Body of pancreas (tissue), 4 donors: Measurements from ENCODE around the gene HABP2. TPM values are rescaled to one million over a fixed set of nuclear protein-coding genes. Genes with fewer than 3 reads are reported as not detected.

Experiments
- ATAC-seq: fragments of 150-250 bp; one replicate; pipeline ENCODE4 v1.9.1; 2016
- DNase-seq, 4 donors: peaks; one replicate each; pipeline ENCODE4 v3.0.0-alpha.2; 2019
- H3K27ac ChIP-seq, 4 donors: fragments of 200-600 bp; sonication (generic); 1 replicate in 3 of 4; 2 replicates in 1 of 4; pipeline versions ENCODE4 v1.5.1 to v1.6.1; 2016 to 2019; ENCODE audit warnings: mild to moderate bottlenecking in 1 of 4, mixed read lengths in 1 of 4, moderate library complexity in 1 of 4
- H3K27me3 ChIP-seq, 2 donors: fragments of 200-600 bp; sonication (generic); one replicate each; pipeline ENCODE4 v1.6.0; 2016; ENCODE audit warnings: mild to moderate bottlenecking in 1 of 2
- H3K36me3 ChIP-seq, 2 donors: fragments of 200-600 bp; sonication (generic); replicated peaks in 1 of 2; 2 replicates each; pipeline ENCODE4 v1.5.1; 2016; ENCODE audit warnings: low read depth in 2 of 2; ENCODE audit not compliant: insufficient read depth in 1 of 2
- H3K4me1 ChIP-seq: fragments of 200-600 bp; sonication (generic); one replicate; pipeline ENCODE4 v1.6.0; 2016
- H3K4me3 ChIP-seq, 2 donors: fragments of 200-600 bp; sonication (generic); 1 replicate in 1 of 2; 2 replicates in 1 of 2; pipeline ENCODE4 v1.5.1; 2016 to 2019
- H3K9me3 ChIP-seq, 3 donors: fragments of 200-600 bp; sonication (generic); 1 replicate in 2 of 3; 2 replicates in 1 of 3; pipeline ENCODE4 v1.5.1; 2016
- POLR2A ChIP-seq, 3 donors: fragments of 450-650 bp; IDR thresholded peaks; one replicate each; pipeline ENCODE4 v1.6.1; 2016; ENCODE audit warnings: antibody characterized with exemption in 3 of 3, mild to moderate bottlenecking in 2 of 3
- WGBS, 2 donors: methylation state at CpG; one replicate each; pipeline ENCODE4 v1.1.5; 2017; 5-methylcytosine and 5-hydroxymethylcytosine counted together
- intact Hi-C: fragments of 100-400 bp; cut with DNase I; formaldehyde crosslinking; loops from one replicate; pipeline ENCODE4 v1.15.1; 2023
- total RNA-seq, 2 donors: library from RNA; depleted of rRNA; stranded (reverse); fragments of >200 nt; gene quantifications; one replicate each; pipeline ENCODE4 v1.1.0, GENCODE V29; 2016
- TF ChIP-seq, protein P1 (sequence below), 7 experiments: fragments of 450-650 bp in 4 of 7; fragments of 200-600 bp in 3 of 7; sonication (generic) in 3 of 7; IDR thresholded peaks; one replicate each; pipeline ENCODE4 v1.5.1; 2016 to 2019; ENCODE audit warnings: antibody characterized with exemption in 7 of 7

HABP2 gene
- total RNA-seq, 2 donors from 2014 or later: 9.2 to 10.6 TPM

DNA sequence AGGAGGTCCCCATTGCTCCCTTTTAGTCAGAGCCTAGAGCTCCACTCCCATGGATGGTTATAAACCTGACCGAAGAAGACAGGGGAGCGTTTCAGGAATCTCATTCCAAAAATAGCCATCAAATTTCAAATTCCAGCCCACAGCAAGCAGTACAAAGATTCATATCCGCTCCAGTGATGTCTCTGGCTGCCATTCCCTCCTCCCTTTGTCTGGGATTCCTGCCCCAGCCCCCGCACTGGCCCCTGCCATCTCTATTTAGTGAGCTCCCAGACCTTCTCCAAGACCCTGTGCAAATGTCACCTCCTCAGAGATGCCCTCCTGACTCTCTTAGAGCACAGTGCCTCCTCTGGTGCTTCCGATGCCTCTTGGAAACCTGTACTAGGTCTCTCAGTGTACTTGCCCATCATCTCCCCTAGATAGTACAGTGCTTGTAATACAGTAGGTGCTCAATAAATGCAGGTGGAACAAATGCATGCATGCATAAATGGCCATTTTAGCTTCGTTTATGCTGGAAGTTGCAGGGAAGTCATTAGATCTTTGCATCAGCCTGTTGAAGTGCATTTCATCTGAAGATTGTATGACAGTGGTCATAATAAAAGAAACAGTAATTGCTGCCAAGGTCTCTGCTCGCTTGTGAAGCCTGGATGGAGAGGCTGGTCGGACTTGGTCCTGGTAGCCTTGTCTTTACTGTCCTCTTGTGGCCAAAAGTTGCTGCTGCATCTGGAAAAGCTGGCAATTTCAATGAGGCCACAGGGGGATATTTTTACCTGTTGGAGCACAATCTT is 32.0 kb upstream of the HABP2 start:
- H3K4me3 ChIP-seq: no peak overlapping the region
- no peaks in the 10 kb centered on the region for H3K4me1 ChIP-seq
- no peaks in the 10 kb centered on the region for H3K36me3 ChIP-seq
- no peak overlapping the region for H3K27ac ChIP-seq
- intact Hi-C loops: no loop called here
- DNase-seq (peak; percentile 79 to 88 (median 84)), ATAC-seq (peak; percentile 88)
- 44 to 46% methylated on average over 8 of the region's 8 CpGs for WGBS, 2 donors
- no peaks in the 10 kb centered on the region for H3K9me3 ChIP-seq
- TF ChIP-seq, protein P1, sequence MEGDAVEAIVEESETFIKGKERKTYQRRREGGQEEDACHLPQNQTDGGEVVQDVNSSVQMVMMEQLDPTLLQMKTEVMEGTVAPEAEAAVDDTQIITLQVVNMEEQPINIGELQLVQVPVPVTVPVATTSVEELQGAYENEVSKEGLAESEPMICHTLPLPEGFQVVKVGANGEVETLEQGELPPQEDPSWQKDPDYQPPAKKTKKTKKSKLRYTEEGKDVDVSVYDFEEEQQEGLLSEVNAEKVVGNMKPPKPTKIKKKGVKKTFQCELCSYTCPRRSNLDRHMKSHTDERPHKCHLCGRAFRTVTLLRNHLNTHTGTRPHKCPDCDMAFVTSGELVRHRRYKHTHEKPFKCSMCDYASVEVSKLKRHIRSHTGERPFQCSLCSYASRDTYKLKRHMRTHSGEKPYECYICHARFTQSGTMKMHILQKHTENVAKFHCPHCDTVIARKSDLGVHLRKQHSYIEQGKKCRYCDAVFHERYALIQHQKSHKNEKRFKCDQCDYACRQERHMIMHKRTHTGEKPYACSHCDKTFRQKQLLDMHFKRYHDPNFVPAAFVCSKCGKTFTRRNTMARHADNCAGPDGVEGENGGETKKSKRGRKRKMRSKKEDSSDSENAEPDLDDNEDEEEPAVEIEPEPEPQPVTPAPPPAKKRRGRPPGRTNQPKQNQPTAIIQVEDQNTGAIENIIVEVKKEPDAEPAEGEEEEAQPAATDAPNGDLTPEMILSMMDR (IDR thresholded peaks at IDR 0.05): peak; percentile 97 to 99 (median 98)
- TF ChIP-seq POLR2A (IDR thresholded peaks at IDR 0.05): no peak
- no peaks in the 10 kb centered on the region for H3K27me3 ChIP-seq

DNA sequence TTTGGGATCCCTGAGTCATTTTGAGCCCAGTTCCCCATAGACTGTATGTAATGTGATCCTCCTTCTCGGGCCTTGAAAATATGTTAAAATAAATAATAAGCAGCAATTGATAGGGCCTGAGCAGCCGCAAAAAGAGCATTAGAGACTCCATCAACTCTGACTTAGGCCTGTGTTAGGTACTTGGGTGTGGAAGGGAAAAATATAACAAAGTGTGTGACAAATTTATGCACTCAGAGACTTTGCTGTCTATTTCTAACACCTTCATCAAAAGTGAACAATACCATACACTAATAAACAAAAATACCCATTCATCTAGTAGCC is 31.4 kb upstream of the HABP2 start:
- no peak for DNase-seq
- H3K36me3 ChIP-seq: no peaks in the 10 kb centered on the region
- no peaks in the 10 kb centered on the region for H3K4me1 ChIP-seq
- no peak for ATAC-seq
- no peaks in the 10 kb centered on the region for H3K27me3 ChIP-seq
- intact Hi-C loops: no loop called here
- 46 to 57% methylated on average over 2 of the region's 2 CpGs for WGBS, 2 donors
- no peak overlapping the region for H3K27ac ChIP-seq
- H3K9me3 ChIP-seq: no peaks in the 10 kb centered on the region
- TF ChIP-seq, protein P1 (IDR thresholded peaks at IDR 0.05): no peak
- no peak for TF ChIP-seq POLR2A (IDR thresholded peaks at IDR 0.05)
- no peak overlapping the region for H3K4me3 ChIP-seq

DNA sequence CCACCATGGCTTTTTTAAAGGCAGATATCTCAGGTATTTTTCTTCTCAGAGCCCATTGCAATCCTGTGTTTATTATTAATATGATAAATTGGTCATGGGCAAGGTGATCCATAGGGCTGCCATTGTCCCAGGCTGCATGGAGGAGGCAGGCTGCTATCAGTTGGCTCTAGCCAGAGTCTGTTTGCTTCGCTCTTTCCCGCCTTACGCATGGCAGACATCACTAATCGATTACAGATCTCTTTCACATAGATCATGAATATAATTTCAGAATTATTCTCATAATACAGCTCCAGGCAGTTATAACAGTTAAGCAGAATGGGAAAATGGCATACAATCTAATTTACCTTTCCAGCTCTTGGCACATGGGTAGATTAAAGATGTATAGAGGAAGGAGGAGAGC is 30.4 kb upstream of the HABP2 start:
- H3K4me3 ChIP-seq: no peak overlapping the region
- 55 to 68% methylated on average over 4 of the region's 4 CpGs for WGBS, 2 donors
- ATAC-seq: no peak
- H3K27me3 ChIP-seq: no peaks in the 10 kb centered on the region
- intact Hi-C loops: no loop called here
- TF ChIP-seq, protein P1 (IDR thresholded peaks at IDR 0.05): no peak
- no peak for TF ChIP-seq POLR2A (IDR thresholded peaks at IDR 0.05)
- H3K36me3 ChIP-seq: no peaks in the 10 kb centered on the region
- no peak for DNase-seq
- no peaks in the 10 kb centered on the region for H3K9me3 ChIP-seq
- H3K27ac ChIP-seq: no peak overlapping the region
- no peaks in the 10 kb centered on the region for H3K4me1 ChIP-seq

DNA sequence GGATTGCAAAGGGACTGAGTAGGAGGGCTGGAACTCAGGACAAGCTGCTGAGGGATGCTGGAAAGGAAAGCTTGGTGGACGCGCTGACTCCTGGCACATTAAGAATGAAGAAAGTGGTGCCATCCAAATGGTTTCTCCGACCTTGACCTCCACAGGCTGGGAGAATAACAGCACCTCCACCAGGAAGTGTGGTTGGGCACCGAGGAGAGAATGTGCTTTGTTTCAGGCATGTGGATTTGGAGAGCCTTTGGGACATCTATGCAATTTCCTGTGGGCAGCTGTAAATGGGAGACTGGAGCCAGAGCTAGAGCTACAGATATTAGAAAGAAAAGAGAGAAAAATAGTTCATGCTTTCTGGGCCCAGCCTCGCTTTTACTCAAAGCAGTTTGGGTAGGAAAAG is 29.8 kb upstream of the HABP2 start:
- Histone ChIP-seq H3K9me3 (no peaks in the 10 kb centered on the region), H3K27me3 (no peaks in the 10 kb centered on the region), H3K4me3 (no peak overlapping the region), H3K4me1 (no peaks in the 10 kb centered on the region), H3K27ac (no peak overlapping the region), H3K36me3 (no peaks in the 10 kb centered on the region)
- TF ChIP-seq, protein P1 (IDR thresholded peaks at IDR 0.05): no peak
- no peak for TF ChIP-seq POLR2A (IDR thresholded peaks at IDR 0.05)
- intact Hi-C loops: no loop called here
- WGBS, 2 donors: 65 to 74% methylated on average over 5 of the region's 5 CpGs
- no peak for ATAC-seq
- no peak for DNase-seq

DNA sequence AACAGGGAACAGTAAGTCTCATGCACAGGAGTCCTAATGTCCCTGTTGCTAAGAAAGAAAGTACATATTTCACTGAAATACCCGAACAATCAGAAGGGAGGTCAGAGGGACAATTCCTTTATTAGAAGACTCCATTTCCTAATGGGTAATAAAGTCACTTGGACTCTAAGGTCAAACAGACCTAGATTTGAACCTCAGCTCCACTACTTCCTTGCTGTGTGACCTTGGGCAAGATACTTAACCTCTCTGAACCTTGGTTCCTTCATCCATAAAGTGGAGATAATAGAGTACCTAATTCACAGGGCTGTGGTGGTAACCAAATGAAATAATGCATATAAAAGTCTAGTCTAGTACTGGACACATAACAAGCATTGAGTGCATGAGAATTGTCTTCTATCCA is 29.2 kb upstream of the HABP2 start:
- ATAC-seq (no peak), DNase-seq (no peak)
- no peaks in the 10 kb centered on the region for H3K4me1 ChIP-seq
- H3K27ac ChIP-seq: no peak overlapping the region
- no peaks in the 10 kb centered on the region for H3K36me3 ChIP-seq
- H3K27me3 ChIP-seq: no peaks in the 10 kb centered on the region
- intact Hi-C loops: no loop called here
- H3K4me3 ChIP-seq: no peak overlapping the region
- 65 to 79% methylated on average over 1 of the region's 1 CpG for WGBS, 2 donors
- TF ChIP-seq, protein P1 (IDR thresholded peaks at IDR 0.05): no peak
- TF ChIP-seq POLR2A (IDR thresholded peaks at IDR 0.05): no peak
- H3K9me3 ChIP-seq: no peaks in the 10 kb centered on the region
